Measurements from ENCODE around the gene SLC25A38. TPM values are rescaled to one million over a fixed set of nuclear protein-coding genes. Genes with fewer than 3 reads are reported as not detected.

The SLC25A38 gene
- total RNA-seq, 2 experiments from 2014 or later: 43.2 to 44.7 TPM

- ChIA-PET POLR2A (no interaction called here), CTCF (no interaction called here)
- intact Hi-C loops (cut with DNase I, micrococcal nuclease): no loop called here
- Mint-ChIP-seq H3K27ac (no peak overlapping the region), H3K9me3 (no peaks in the 10 kb centered on the region), H3K4me3 (no peak overlapping the region), H3K36me3 (ENCODE audit: low read depth) (no peaks in the 10 kb centered on the region), H3K27me3 (peaks cover 14% of the 10 kb centered on the region), H3K4me1 (ENCODE audit: low read depth) (no peaks in the 10 kb centered on the region)
- H3K36me3 ChIP-seq (ENCODE audit: insufficient read depth, low read length): no peaks in the 10 kb centered on the region
- H3K27me3 ChIP-seq (ENCODE audit: control insufficient read depth in 1 of 2, insufficient read depth in 2 of 2, low read length in 2 of 2): no peaks in the 10 kb centered on the region
- DNase-seq (no peak), ATAC-seq (ENCODE audit: poor library complexity) (no peak)
- no peak overlapping the region for H3K4me3 ChIP-seq (ENCODE audit: low read length)
- no peak overlapping the region for H3K27ac ChIP-seq (ENCODE audit: low read depth in 1 of 2, low read length in 2 of 2)
- no peaks in the 10 kb centered on the region for H3K4me1 ChIP-seq (ENCODE audit: insufficient read depth, low read length)
- no peaks in the 10 kb centered on the region for H3K9me3 ChIP-seq (ENCODE audit: control insufficient read depth in 1 of 2, insufficient read depth in 1 of 2, low read length in 2 of 2)
- TF ChIP-seq CTCF (IDR thresholded peaks at IDR 0.05): no peak
These were observed 49.2 kb downstream of the SLC25A38 start for GRCh38 chr3:39432342-39432741.

GRCh38 chr3:39433642-39434041 lies 50.5 kb downstream of the SLC25A38 start:
- CTCF ChIA-PET: no interaction called here
- Histone ChIP-seq H3K27me3 (ENCODE audit: control insufficient read depth in 1 of 2, insufficient read depth in 2 of 2, low read length in 2 of 2) (no peaks in the 10 kb centered on the region), H3K9me3 (ENCODE audit: control insufficient read depth in 1 of 2, insufficient read depth in 1 of 2, low read length in 2 of 2) (no peaks in the 10 kb centered on the region), H3K4me3 (ENCODE audit: low read length) (no peak overlapping the region), H3K27ac (ENCODE audit: low read depth in 1 of 2, low read length in 2 of 2) (no peak overlapping the region), H3K36me3 (ENCODE audit: insufficient read depth, low read length) (no peaks in the 10 kb centered on the region), H3K4me1 (ENCODE audit: insufficient read depth, low read length) (no peaks in the 10 kb centered on the region)
- no peak for TF ChIP-seq CTCF (IDR thresholded peaks at IDR 0.05)
- Mint-ChIP-seq H3K36me3 (ENCODE audit: low read depth) (no peaks in the 10 kb centered on the region), H3K4me1 (ENCODE audit: low read depth) (no peaks in the 10 kb centered on the region), H3K27me3 (peaks cover 14% of the 10 kb centered on the region), H3K4me3 (no peak overlapping the region), H3K27ac (no peak overlapping the region), H3K9me3 (no peaks in the 10 kb centered on the region)
- POLR2A ChIA-PET: no interaction called here
- intact Hi-C loops (cut with DNase I, micrococcal nuclease): no loop called here
- ATAC-seq (ENCODE audit: poor library complexity) (no peak), DNase-seq (no peak)

GRCh38 chr3:39434574-39434973 lies 51.4 kb downstream of the SLC25A38 start:
- no peak for TF ChIP-seq CTCF (IDR thresholded peaks at IDR 0.05)
- H3K4me3 ChIP-seq (ENCODE audit: low read length): no peak overlapping the region
- no peaks in the 10 kb centered on the region for H3K27me3 ChIP-seq (ENCODE audit: control insufficient read depth in 1 of 2, insufficient read depth in 2 of 2, low read length in 2 of 2)
- Mint-ChIP-seq H3K4me1 (ENCODE audit: low read depth) (no peaks in the 10 kb centered on the region), H3K9me3 (no peaks in the 10 kb centered on the region), H3K4me3 (no peak overlapping the region), H3K27me3 (peaks cover 14% of the 10 kb centered on the region), H3K36me3 (ENCODE audit: low read depth) (no peaks in the 10 kb centered on the region), H3K27ac (no peak overlapping the region)
- intact Hi-C loops (cut with DNase I, micrococcal nuclease): no loop called here
- H3K27ac ChIP-seq (ENCODE audit: low read depth in 1 of 2, low read length in 2 of 2): no peak overlapping the region
- no peaks in the 10 kb centered on the region for H3K36me3 ChIP-seq (ENCODE audit: insufficient read depth, low read length)
- no peak for DNase-seq
- H3K4me1 ChIP-seq (ENCODE audit: insufficient read depth, low read length): no peaks in the 10 kb centered on the region
- CTCF ChIA-PET: no interaction called here
- no peaks in the 10 kb centered on the region for H3K9me3 ChIP-seq (ENCODE audit: control insufficient read depth in 1 of 2, insufficient read depth in 1 of 2, low read length in 2 of 2)
- no peak for ATAC-seq (ENCODE audit: poor library complexity)
- POLR2A ChIA-PET: no interaction called here

All from CD4-positive, alpha-beta T cell (primary cell).